PC-9 (cell line): ENCODE measurements around the gene OR6S1. TPM values are rescaled to one million over a fixed set of nuclear protein-coding genes. Genes with fewer than 3 reads are reported as not detected.
"Not testable (repeated sequence)": the region's sequence is repeated elsewhere in the genome, so short reads cannot be mapped to it uniquely, and the experiment has no call there.

ENCODE experiments used
- BruUV-seq: library from RNA; stranded (reverse); fragments of 400-500 nt; replicated peaks from 2 replicates; lab custom pipeline; 2021; lab: Mats Ljungman, UMichigan
- CTCF ChIA-PET: fragments of 300-600 bp; sonication (Branson Sonifier 250); formaldehyde crosslinking; loops from one replicate; lab custom pipeline; 2022; ENCODE audit warnings: antibody characterized with exemption; lab: Charles Lee
- POLR2A ChIA-PET: fragments of 300-600 bp; sonication (Branson Sonifier 250); formaldehyde crosslinking; loops from one replicate; lab custom pipeline; 2022; ENCODE audit warnings: antibody characterized with exemption; ENCODE audit not compliant: unreplicated experiment; lab: Charles Lee
- DNase-seq, 2 experiments: peaks; one replicate each; pipeline versions ENCODE4 v3.0.0 to v3.0.0-alpha.2; 2015 to 2022; ENCODE audit warnings: mixed read lengths in 1 of 2
- H2AFZ ChIP-seq: fragments of 200-600 bp; sonication (generic); 2 replicates; pipeline ENCODE4 v1.8.1; 2017; ENCODE audit warnings: antibody characterized with exemption
- H3F3A ChIP-seq: fragments of 200-600 bp; sonication (generic); 2 replicates; pipeline ENCODE4 v1.8.1; 2017; ENCODE audit warnings: antibody characterized with exemption, mild to moderate bottlenecking, low read depth; ENCODE audit not compliant: insufficient read depth
- H3K27ac ChIP-seq: fragments of 200-600 bp; sonication (generic); 2 replicates; pipeline ENCODE4 v1.6.1; 2016; ENCODE audit warnings: mixed run types
- H3K27me3 ChIP-seq: fragments of 200-600 bp; sonication (generic); 2 replicates; pipeline ENCODE4 v1.6.1; 2016; ENCODE audit warnings: low read depth, mixed run types; ENCODE audit not compliant: insufficient read depth
- H3K36me3 ChIP-seq: fragments of 200-600 bp; sonication (generic); 2 replicates; pipeline ENCODE4 v1.6.1; 2016; ENCODE audit warnings: low read depth, mixed run types
- H3K4me1 ChIP-seq: fragments of 200-600 bp; sonication (generic); replicated peaks from 2 replicates; pipeline ENCODE4 v1.6.1; 2016; ENCODE audit warnings: mixed run types; ENCODE audit not compliant: insufficient read depth
- H3K4me2 ChIP-seq: fragments of 200-600 bp; sonication (generic); 2 replicates; pipeline ENCODE4 v1.6.1; 2017; ENCODE audit warnings: mixed run types
- H3K4me3 ChIP-seq: fragments of 200-600 bp; sonication (generic); 2 replicates; pipeline ENCODE4 v1.6.1; 2016; ENCODE audit warnings: mixed run types
- H3K79me2 ChIP-seq: fragments of 200-600 bp; sonication (generic); 2 replicates; pipeline ENCODE4 v1.6.1; 2017; ENCODE audit warnings: low read depth, mixed run types
- H3K9me2 ChIP-seq: fragments of 200-600 bp; sonication (generic); 2 replicates; pipeline ENCODE4 v1.8.1; 2017; ENCODE audit warnings: mild to moderate bottlenecking; ENCODE audit not compliant: insufficient read depth
- H3K9me3 ChIP-seq: fragments of 200-600 bp; sonication (generic); 2 replicates; pipeline ENCODE4 v1.8.1; 2016; ENCODE audit warnings: low read depth; ENCODE audit not compliant: insufficient read depth
- H4K20me1 ChIP-seq: fragments of 200-600 bp; sonication (generic); 2 replicates; pipeline ENCODE4 v1.8.1; 2017; ENCODE audit not compliant: insufficient read depth
- EZH2 ChIP-seq: fragments of 200-600 bp; sonication (generic); IDR thresholded peaks from 2 replicates; pipeline ENCODE4 v1.8.0; 2017; ENCODE audit warnings: antibody characterized with exemption, low read depth
- intact Hi-C: fragments of 100-400 bp; cut with micrococcal nuclease; formaldehyde crosslinking; loops from one replicate; pipeline ENCODE4 v1.10.0; 2022; ENCODE audit not compliant: unreplicated experiment
- total RNA-seq: library from RNA; stranded (reverse); gene quantifications from 2 replicates; pipeline ENCODE4 v1.2.3, GENCODE V29; 2021
- TF ChIP-seq, protein P1 (sequence below): fragments of 200-600 bp; sonication (generic); conservative IDR thresholded peaks from 2 replicates; pipeline ENCODE4 v1.6.1; 2017; ENCODE audit warnings: mixed run types, antibody characterized with exemption, mild to moderate bottlenecking, moderate library complexity

OR6S1 gene
- total RNA-seq, 1 experiment from 2014 or later: not detected

DNA sequence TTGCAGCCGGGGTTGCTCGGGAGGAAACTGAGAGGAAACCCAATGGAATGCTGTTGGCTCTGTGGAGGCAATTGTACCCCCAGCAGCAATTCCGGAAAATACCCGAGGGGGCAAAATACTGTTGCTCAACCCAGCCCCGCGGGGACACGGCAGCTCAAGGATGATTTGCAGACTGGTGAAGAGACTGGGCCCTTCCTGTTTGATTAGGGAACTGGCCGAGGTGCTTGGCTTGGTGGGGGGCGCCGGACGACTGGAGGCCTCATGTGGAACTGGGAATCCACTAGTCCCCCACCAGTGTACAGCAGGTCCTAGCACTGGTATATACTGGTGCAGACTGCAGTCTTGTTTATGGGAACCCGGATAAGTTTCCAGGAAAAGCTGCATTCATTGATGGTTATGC lies 40.0 kb downstream of the OR6S1 start:
- no peak overlapping the region for H3K4me2 ChIP-seq
- intact Hi-C loops: loop anchor here (10.0 kb wide), 3 partner anchors 67 to 187 kb away; partner anchors contain the start of genes APEX1, OSGEP and TEP1
- no peak overlapping the region for H3K27ac ChIP-seq
- DNase-seq: no peak
- H3K9me3 ChIP-seq: no peaks in the 10 kb centered on the region
- H3K36me3 ChIP-seq: no peaks in the 10 kb centered on the region
- no TSS peak for BruUV-seq
- H3F3A ChIP-seq: no peaks in the 10 kb centered on the region
- no peak overlapping the region for H3K4me3 ChIP-seq
- H3K79me2 ChIP-seq: no peaks in the 10 kb centered on the region
- no peaks in the 10 kb centered on the region for H4K20me1 ChIP-seq
- POLR2A ChIA-PET: no interaction called here
- H3K27me3 ChIP-seq: no peaks in the 10 kb centered on the region
- H3K4me1 ChIP-seq: no peaks in the 10 kb centered on the region
- CTCF ChIA-PET: no interaction called here
- no peaks in the 10 kb centered on the region for H3K9me2 ChIP-seq
- TF ChIP-seq EZH2: no peak
- TF ChIP-seq, protein P1, sequence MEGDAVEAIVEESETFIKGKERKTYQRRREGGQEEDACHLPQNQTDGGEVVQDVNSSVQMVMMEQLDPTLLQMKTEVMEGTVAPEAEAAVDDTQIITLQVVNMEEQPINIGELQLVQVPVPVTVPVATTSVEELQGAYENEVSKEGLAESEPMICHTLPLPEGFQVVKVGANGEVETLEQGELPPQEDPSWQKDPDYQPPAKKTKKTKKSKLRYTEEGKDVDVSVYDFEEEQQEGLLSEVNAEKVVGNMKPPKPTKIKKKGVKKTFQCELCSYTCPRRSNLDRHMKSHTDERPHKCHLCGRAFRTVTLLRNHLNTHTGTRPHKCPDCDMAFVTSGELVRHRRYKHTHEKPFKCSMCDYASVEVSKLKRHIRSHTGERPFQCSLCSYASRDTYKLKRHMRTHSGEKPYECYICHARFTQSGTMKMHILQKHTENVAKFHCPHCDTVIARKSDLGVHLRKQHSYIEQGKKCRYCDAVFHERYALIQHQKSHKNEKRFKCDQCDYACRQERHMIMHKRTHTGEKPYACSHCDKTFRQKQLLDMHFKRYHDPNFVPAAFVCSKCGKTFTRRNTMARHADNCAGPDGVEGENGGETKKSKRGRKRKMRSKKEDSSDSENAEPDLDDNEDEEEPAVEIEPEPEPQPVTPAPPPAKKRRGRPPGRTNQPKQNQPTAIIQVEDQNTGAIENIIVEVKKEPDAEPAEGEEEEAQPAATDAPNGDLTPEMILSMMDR: no peak
- no peak overlapping the region for H2AFZ ChIP-seq

DNA sequence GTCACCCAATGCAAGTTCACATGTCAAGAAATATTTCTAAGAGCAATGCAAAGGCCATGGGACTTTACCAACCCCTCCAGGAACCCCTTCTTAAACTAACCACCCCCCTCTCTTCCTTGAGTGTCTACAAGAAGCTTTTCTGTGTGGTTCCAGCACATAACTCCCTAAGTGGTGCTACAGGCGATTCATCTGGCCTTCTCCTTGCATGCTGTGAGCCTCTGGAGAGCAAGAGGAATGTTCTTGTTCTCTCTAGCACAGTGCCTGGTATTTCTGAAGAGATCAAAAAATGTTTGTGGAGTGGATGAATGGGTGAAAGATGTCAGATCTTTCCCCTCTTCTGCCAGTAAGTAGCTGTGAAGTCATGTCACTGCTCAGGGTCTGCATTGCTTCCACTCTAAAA lies 44.4 kb downstream of the OR6S1 start:
- H3K36me3 ChIP-seq: no peaks in the 10 kb centered on the region
- intact Hi-C loops: no loop called here
- no peaks in the 10 kb centered on the region for H3K9me3 ChIP-seq
- no peak overlapping the region for H3K4me2 ChIP-seq
- ChIA-PET POLR2A (no interaction called here), CTCF (no interaction called here)
- H2AFZ ChIP-seq: no peak overlapping the region
- H3F3A ChIP-seq: no peaks in the 10 kb centered on the region
- no peaks in the 10 kb centered on the region for H4K20me1 ChIP-seq
- BruUV-seq: no TSS peak
- no peaks in the 10 kb centered on the region for H3K9me2 ChIP-seq
- no peaks in the 10 kb centered on the region for H3K79me2 ChIP-seq
- TF ChIP-seq, protein P1: no peak
- TF ChIP-seq EZH2: no peak
- no peak overlapping the region for H3K27ac ChIP-seq
- H3K27me3 ChIP-seq: no peaks in the 10 kb centered on the region
- H3K4me1 ChIP-seq: no peaks in the 10 kb centered on the region
- no peak for DNase-seq
- no peak overlapping the region for H3K4me3 ChIP-seq

DNA sequence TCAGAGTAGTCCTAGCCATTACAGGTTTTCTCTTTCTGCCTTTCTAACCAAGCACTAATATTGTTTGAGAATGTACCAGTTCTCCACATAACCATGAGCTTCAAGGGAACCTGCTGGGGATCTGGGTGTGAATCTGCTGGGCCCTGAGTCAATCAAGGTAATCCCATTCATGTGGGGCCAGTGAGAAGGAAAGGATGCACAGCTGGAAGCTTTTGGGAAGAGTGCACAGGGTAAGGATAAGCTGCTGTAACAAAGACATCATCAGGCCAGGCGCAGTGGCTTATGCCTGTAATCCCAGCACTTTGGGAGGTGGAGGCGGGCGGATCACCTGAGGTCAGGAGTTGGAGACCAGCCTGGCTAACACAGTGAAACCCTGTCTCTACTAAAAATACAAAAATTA lies 45.8 kb downstream of the OR6S1 start:
- POLR2A ChIA-PET, H3K9me3 ChIP-seq, H3F3A ChIP-seq, CTCF ChIA-PET, intact Hi-C loops, H3K9me2 ChIP-seq, BruUV-seq, H3K4me3 ChIP-seq, H3K27ac ChIP-seq, H3K4me1 ChIP-seq, H4K20me1 ChIP-seq, H3K4me2 ChIP-seq, H2AFZ ChIP-seq, H3K27me3 ChIP-seq, H3K36me3 ChIP-seq, H3K79me2 ChIP-seq, DNase-seq: not testable (repeated sequence)

GRCh38 chr14:20592574-20592973 lies 48.9 kb downstream of the OR6S1 start:
- no peaks in the 10 kb centered on the region for H3K36me3 ChIP-seq
- H3K27ac ChIP-seq: no peak overlapping the region
- no peak for DNase-seq
- ChIA-PET CTCF (no interaction called here), POLR2A (no interaction called here)
- intact Hi-C loops: no loop called here
- no peak overlapping the region for H2AFZ ChIP-seq
- H3K4me3 ChIP-seq: no peak overlapping the region
- no peaks in the 10 kb centered on the region for H3K4me1 ChIP-seq
- H4K20me1 ChIP-seq: no peaks in the 10 kb centered on the region
- no peaks in the 10 kb centered on the region for H3K9me3 ChIP-seq
- no TSS peak for BruUV-seq
- no peaks in the 10 kb centered on the region for H3F3A ChIP-seq
- H3K79me2 ChIP-seq: no peaks in the 10 kb centered on the region
- no peak overlapping the region; the same call in 1 of the 2 replicates for H3K4me2 ChIP-seq
- no peak for TF ChIP-seq EZH2
- TF ChIP-seq, protein P1: no peak
- H3K9me2 ChIP-seq: no peaks in the 10 kb centered on the region
- 0 out of 2 replicates have a peak, but pooled peaks cover 4% of the 10 kb centered on the region for H3K27me3 ChIP-seq
